GM21515 (cell line): Measurements from ENCODE around the gene LRP3.
"Not testable (repeated sequence)": the region's sequence is repeated elsewhere in the genome, so short reads cannot be mapped to it uniquely, and the experiment has no call there.

Source experiments
- ATAC-seq: cut with Tn5 transposase; IDR thresholded peaks from one replicate; pipeline ENCODE4 v1.9.1; 2021; ENCODE audit not compliant: unreplicated experiment

Gene LRP3, protein sequence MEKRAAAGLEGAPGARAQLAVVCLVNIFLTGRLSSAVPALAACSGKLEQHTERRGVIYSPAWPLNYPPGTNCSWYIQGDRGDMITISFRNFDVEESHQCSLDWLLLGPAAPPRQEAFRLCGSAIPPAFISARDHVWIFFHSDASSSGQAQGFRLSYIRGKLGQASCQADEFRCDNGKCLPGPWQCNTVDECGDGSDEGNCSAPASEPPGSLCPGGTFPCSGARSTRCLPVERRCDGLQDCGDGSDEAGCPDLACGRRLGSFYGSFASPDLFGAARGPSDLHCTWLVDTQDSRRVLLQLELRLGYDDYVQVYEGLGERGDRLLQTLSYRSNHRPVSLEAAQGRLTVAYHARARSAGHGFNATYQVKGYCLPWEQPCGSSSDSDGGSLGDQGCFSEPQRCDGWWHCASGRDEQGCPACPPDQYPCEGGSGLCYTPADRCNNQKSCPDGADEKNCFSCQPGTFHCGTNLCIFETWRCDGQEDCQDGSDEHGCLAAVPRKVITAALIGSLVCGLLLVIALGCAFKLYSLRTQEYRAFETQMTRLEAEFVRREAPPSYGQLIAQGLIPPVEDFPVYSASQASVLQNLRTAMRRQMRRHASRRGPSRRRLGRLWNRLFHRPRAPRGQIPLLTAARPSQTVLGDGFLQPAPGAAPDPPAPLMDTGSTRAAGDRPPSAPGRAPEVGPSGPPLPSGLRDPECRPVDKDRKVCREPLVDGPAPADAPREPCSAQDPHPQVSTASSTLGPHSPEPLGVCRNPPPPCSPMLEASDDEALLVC

DNA sequence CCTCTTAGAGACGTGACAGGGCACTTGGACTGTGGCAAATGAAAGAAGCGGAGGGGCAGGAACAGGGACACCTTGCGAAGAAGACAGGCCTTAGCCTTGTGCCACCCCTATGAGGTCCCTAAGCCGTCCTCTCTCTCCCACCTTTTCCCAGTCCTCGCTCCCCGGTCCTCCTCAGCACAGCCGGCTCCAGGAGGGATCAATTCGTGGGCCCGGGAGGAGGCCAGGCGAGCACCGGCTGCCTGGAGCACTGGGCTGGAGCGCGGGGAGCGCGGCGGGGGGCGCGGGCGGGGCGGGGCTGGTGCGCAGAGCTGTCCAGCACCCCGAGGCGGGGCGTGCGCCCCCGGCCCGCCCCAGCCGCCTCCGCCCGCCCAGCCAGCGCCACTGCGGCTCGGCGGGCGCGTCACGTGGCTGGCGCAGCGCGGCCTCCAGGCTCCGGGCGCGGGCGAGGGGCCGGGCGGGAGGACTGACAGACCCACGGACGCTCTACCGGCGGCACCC is at the start of gene LRP3:
Gene LRP3, plus strand, starts transcription at position 466 of the 498 bp plus-strand sequence. CDS start 456 bp downstream, outside the sequence.
- no peak for ATAC-seq

DNA sequence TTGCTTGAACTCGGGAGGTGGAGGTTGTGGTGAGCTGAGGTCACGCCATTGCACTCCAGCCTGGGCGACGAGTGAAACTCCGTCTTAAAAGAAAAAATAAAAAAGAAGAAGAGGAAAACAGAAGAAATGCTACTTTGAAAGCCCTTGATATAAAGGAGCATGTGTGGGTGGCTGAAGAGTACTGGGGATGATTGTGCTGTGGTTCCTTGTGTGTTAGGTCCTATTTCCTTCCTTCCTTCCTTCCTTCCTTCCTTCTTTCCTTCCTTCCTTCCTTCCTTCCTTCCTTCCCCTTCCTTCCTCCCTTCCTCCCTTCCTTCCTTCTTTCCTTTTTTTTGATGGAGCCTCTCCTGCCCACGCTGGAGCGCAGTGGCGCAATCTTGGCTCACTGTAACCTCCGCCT is 47.9 kb upstream of the LRP3 start:
- no peak for ATAC-seq

DNA sequence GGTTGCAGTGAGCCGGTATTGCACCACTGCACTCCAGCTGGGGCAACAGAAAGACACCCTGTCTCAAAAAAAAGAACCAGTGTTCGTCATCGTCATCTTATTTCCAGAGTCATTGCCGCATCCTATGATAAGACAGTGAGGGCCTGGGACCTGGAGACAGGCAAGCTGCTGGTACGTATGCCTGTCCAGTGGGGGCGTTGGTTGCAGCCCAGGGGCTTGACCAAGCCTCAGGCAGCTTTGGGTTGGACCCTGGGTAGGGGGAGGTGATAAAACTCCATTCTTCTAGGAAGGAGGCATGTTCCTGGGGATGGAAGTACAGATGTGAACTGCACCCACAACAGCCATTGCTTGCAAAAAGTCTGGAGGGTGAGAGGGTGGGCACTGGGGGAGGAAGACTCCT is 46.6 kb upstream of the LRP3 start:
- no peak for ATAC-seq

DNA sequence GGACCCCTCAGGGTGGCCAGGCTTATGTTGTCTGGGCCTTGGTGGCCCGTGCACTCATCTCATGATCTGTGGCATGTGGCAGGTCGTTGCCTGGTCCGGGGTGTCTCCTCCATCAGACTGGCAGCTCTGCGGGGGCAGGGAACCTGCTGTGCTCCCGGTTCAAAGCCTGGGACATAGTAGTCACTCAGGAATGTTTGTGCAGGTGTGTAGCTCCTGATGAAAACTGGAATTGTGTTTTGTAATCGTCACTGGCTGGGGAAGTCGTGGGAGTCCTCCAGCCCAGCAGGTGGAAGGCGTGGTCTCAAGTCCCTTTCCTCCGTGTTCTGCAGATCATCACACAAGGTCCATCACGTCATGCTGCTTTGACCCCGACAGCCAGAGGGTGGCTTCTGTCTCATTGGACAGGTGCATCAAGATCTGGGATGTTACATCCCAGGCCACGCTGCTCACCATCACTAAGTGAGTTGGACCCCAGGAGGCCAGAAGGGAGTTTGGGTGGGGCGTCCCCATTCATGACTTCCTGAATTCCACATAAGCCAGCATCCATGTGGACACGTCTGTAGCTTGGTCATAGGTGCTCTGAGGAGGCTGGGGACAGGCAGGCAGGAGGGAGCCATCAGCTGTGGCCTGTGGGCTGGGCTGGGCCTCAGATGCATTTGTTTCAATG is 43.1 kb upstream of the LRP3 start:
- ATAC-seq, result no peak

DNA sequence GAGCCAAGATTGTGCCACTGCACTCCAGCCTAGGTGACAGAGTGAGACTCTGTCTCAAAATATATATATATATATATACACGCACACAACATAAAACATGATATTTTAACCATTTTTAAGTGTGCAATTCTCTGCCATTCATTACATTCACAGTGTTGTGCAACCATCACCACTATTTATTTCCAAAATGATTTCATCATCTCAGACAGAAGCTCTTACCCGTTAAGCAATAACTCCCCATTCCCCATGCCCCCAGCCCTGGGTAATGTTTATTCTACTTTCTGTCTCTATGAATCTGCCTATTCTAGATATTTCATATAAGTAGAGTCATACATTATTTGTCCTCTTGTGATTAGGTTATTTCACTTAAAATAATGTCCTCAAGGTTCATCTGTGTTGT is 42.0 kb upstream of the LRP3 start:
- ATAC-seq, result no peak

DNA sequence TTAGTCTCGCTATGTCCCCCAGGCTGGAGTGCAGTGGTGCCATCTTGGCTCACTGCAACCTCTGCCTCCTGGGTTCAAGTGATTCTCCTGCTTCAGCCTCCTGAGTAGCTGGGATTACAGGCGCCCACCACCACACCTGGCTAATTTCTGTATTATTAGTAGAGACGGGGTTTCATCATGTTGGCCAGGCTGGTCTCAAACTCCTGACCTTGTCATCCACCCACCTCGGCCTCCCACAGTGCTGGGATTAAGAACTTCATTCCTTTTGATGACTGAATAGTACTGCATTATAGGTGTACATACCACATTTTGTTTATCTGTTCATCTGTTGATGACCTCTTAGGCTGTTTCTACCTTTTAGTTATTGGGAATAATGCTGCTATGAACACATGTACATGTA is 41.5 kb upstream of the LRP3 start:
- not testable (repeated sequence) for ATAC-seq

DNA sequence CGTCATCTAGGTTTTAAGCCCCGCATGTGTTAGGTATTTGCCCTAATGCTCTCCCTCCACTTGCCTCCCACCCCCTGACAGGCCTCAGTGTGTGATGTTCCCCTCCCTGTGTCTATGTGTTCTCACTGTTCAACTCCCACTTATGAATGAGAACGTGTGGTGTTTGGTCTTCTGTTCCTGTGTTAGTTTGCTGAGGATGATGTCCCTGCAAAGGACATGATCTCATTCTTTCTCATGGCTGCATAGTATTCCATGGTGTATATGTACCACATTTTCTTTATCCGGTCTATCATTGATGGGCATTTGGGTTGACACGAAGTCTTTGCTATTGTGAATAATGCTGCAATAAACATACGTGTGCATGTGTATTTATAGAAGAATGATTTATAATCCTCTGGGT is 39.8 kb upstream of the LRP3 start:
- not testable (repeated sequence) for ATAC-seq

DNA sequence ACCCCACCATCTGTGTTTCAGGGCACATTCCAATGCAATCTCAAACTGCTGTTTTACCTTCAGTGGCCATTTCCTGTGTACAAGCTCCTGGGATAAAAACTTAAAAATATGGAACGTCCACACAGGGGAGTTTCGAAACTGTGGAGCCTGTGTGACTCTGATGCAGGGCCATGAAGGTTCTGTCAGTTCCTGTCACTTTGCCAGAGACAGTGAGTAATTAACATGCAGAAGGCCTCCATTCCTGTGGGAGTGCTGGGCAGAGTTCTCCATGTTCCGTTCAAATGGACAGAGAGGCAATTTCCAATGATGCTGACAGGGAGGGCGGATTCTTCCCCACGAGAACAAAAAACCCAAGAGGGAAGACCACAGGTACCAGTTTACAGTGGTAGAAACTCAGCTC is 37.8 kb upstream of the LRP3 start:
- ATAC-seq, result no peak

DNA sequence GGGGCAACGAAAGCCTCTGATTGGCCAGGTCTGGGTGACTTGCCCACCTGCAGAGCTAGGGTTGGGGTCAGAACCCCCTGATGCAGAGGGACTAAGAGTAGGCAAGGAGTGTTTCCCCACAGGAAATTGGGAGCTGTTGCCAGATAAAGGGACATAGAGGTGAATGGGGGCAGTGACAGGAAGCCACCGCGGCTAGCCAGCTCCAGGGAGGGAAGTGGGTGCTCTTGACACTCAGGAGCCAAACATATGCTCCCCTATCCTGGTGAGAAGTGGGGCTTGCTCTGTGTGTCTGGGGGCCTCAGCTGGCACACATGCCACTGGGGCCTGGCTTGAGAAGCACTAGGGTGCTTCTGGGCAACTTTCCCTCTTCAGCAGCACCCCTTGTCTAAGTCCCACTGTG is 36.2 kb upstream of the LRP3 start:
- ATAC-seq, result no peak

DNA sequence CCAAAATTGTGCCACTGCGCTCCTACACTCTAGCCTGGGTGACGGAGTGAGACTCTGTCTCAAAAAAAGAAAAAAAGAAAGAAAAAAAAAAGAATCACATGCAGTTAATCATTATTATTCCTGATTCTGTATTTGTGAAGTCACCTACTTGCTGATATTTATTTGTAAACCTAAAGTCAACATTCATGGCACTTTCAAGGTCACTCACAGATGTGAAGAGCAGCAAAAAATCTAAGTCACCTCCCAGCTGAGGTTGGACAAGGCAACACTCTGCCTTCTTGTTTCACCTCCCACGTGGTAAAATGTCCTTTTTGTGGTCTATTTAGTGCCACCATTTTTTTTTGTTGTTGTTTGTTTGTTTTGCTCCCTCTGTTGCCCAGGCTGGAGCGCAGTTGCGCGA is 35.8 kb upstream of the LRP3 start:
- ATAC-seq, result no peak

DNA sequence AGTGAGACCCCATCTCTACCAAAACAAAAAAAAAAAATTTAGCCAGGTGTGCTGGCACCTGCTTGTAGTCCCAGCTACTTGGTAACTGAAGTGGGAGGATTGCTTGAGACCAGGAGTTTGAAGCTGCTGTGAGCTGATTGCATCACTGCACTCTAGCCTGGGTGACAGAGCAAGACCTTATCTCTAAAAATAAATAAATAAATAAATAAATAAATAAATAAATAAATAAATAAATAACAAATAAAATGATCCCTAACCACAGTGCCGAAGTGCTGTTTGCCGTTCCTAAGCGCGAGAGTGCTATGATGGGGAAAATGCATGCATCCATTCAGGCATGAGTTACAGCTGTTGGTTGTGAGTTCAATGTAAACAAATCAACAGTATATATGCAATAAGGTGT is 35.0 kb upstream of the LRP3 start:
- no peak for ATAC-seq

DNA sequence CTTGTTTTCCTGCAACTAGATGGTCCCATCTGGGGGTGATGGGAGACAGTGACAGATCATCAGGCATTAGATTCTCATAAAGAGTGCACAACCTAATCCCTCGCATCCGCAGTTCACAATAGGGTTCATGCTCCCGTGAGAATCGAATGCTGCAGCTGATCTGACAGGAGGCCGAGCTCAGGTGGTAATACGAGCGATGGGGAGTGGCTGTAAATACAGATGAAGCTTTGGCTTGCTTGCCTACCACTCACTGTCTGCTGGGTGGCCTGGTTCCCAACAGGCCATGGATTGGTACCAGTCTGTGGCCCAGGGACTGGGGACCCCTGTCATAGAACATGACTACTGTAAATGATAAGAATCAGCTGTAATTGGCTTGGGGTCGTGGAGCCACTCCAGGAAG is 34.2 kb upstream of the LRP3 start:
- no peak for ATAC-seq

DNA sequence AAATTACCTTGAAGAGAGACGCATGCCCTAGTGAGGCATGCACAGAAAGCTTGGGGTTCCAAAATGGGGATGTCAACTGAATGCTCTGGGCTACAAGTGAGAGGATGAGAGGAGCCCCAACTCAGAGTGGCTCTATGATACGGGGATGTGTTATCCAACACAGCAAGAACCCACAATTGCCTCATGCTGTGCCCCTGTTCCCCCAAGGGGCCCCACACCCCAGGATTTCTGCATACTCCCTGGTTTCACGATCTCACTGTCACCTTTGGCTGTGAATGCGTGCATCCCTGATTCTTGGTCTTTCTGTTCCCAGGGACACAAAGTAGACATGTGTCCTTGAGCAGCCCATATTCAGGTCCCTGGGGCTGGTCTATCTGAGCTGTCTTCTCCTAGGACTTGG is 32.9 kb upstream of the LRP3 start:
- no peak for ATAC-seq

DNA sequence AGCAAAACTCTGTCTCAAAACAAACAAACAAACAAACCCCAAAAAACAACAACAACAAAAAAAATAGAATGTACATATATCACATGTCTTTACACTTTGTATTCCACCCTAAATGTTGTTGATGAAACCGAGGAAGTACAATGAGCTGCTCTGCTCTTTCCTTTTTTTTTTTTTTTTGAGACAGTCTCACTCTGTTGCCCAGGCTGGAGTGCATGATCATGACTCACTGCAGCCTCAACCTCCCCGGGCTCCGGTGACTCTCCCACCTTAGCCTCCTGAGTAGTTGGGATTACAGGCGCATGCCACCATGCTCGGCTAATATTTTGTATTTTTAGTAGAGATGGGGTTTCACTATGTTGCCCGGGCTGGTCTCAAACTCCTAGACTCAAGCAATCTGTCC is 30.6 kb upstream of the LRP3 start:
- no peak for ATAC-seq

DNA sequence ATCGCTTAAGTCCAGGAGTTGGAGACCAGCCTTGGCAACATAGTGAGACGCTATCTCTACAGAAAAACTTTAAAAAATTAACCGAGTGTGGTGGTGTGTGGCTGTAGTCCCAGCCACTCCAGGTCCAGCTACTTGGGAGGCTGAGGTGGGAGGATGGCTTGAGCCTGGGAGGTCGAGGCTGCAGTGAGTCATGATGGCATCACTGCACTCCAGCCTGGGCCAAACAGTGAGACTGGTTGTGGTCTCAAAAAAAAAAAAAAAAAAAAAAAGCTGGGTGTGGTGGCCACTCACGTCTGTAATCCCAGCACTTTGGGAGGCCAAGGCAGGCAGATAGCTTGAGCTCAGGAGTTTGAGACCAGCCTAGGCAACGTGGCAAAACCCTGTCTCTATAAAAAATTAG is 28.1 kb upstream of the LRP3 start:
- not testable (repeated sequence) for ATAC-seq

DNA sequence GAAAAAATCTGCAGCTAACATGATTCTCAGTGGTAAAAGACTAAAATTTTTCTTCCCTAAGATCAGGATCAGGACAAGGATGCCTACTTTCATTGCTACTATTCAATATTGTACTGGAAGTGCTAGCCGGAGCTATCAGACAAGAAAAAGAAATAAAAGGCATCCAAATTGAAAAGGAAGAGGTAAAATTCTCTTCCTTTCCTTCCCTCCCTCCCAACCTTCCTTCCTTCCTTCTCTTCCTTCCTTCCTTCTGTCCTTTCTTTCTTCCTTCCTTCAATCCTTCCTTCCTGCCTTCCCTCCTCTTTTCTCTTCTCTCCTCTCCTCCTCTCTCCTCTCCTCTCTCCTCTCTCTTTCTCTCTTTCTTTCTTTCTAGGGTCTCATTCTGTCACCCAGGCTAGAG is 26.7 kb upstream of the LRP3 start:
- no peak for ATAC-seq

DNA sequence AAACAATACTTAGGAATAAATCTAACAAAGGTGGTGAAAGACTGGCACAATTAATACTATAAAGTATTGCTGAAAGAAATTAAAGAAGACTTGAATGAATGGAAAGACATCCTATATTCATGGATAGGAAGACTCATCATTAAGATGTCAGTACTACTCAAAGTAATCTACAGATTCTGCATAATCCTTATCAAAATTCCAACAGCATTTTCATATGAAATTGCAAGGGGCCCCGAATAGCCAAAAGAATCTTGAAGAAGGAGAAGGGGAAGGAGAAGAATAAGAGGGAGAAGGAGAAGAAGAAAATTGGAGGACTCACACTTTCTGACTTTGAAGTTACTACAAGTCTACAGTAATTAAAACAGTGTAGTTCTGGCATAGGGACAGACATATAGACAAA is 25.6 kb upstream of the LRP3 start:
- no peak for ATAC-seq

DNA sequence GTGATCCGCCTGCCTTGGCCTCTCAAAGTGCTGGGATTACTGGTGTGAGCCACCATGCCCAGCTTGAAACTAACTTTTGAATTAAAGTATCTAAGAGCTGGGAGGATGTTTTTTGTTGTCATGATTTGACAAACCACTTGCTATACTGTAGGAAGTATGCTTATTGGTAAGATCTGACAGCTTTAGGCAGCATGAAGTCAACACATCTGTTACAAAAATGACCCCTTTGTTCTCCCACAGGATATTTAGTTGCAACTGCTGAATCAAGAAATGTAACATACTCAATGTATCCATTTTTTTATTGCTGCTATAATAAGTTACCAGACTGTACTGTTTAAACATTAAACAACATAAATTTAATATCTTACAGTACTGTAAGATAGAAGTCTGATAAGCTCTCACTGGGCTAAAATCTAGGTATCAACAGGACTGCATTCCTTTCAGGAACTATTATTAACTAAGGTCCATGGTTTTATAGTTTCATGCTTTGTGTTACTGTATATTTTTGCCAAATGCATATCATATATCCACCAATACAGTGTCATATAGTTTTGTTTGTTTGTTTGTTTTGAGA is 22.8 kb upstream of the LRP3 start:
- no peak for ATAC-seq

DNA sequence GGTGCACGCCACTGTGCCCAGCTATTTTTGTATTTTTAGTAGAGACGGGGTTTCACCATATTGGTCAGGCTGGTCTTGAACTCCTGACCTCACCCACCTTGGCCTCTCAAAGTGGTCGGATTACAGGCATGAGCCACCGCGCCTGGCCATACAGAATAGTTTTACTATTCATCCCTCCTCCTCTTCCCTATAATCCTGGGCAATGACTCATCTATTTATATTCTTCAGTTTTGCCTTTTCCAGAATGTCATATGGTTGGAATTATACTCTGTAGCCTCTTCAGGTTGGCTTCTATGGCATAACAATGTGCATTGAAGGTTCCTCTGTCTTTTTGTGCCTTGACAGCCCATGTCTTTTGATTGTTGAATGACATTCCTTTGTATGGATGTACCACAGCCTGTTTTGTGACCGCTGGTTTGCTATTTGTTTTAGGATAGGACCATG is 22.2 kb upstream of the LRP3 start:
- no peak for ATAC-seq

DNA sequence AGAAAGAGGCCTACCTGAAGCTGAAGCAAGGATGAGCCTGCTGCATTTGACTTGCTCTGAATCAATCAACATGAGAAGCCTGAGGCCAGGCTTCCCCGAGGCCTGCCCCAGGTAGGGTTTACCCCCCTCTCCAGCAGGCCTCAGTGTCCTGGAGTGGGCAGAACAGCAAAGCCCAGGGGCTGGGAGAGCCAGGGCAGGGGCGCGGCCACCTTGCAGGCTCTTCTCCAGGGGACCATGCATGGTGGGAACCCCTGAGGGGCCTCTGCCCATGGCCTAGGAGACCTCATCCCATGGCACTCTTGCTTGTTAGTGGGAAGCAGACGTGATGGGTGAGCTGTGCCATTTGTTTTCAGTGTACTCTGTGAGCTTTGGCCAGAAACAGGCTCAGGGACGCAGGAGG is 19.9 kb upstream of the LRP3 start:
- ATAC-seq, result no peak

DNA sequence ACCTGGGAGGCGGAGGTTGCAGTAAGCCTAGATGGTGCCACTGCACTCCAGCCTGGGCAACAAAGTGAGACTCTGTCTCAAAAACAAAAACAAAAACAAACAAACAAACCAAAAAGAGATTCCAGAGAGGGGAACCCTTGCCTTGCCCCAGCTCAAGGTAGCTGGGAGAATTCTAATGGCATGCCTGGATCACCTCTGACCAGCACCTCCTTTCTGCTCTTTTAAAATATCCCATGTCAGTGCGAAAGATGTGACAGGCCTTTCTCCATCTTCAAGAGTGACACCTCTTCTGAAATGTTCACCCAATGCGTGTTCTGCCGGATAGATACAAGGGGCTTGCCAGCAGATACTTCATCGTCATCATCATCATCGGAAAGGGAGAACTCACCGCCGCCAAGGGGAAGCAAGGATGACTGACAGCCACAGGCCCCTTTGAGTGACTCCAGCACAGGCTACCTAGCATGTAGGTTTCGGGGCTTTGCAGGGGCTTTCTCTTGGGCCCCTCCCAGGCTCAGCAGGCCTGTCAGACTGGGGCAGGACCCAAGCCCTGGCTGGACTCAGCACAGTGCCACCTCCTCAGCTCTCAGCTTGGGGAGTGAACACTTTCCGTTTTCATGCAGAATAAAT is 18.9 kb upstream of the LRP3 start:
- no peak for ATAC-seq
